ENCODE measurements around the gene TIE1. TPM values are rescaled to one million over a fixed set of nuclear protein-coding genes. Genes with fewer than 3 reads are reported as not detected.

TIE1 gene
- total and polyA plus RNA-seq, 9 of the 15 experiments (the other 6 are each of a cell fraction or from before 2014, with no cell fraction given): 0.07 to 0.49 (median 0.14) TPM; not detected in 4

DNA sequence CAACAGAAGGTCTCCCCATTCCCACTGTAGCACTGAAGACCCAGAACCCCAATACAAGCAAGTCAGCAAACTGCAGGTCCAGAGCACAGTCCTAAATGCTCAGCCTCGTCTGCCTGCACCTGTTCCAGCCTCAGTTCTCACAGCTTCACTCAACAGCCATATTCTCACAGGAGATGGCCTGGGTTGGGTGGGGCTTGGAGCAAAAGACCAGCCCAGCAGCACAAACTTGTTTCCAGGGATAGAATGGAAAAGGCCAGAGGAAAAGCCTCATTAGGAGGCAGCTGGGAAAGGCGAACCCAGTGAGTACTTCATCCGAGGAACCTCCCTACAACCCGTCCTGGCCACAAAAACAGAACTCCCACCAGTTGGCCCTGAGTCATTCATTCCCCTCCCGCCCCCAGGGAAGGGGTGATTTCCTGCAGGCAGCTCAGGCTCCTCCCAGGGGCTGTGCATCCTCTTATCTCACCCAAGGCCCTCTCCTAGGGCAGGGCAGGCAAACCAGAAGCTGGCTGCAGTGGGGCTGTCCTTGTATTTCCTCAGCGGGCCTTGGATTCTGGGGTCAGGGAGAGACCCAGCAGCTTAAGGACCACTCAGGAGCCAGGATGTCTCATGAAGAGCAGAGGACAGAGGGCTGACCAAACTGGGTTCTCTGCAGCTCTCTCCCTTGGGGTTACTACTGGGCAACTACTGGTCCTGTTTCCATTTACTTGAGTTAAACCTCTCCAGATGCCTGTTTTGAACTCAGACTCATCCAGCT lies 29.4 kb downstream of the TIE1 start (continued):
- TF ChIP-seq ZC3H4 (CRISPR knock-in tag; IDR thresholded peaks at IDR 0.05; ENCODE audit: borderline replicate concordance) (no peak), MYNN (IDR thresholded peaks at IDR 0.05) (peak; percentile 68; the same call in 1 of the 2 replicates), MYNN (CRISPR knock-in tag; IDR thresholded peaks at IDR 0.05) (no peak), U2AF2 (optimal IDR thresholded peaks at IDR 0.05; ENCODE audit: low read depth, low read length) (no peak), GABPB2 (CRISPR knock-in tag; conservative IDR thresholded peaks at IDR 0.05) (no peak), HMG20A (CRISPR knock-in tag; conservative IDR thresholded peaks at IDR 0.05) (no peak), BRCA1 (IDR thresholded peaks at IDR 0.05) (no peak), BRCA1 (CRISPR knock-in tag; IDR thresholded peaks at IDR 0.05) (no peak), HLTF (IDR thresholded peaks at IDR 0.05) (no peak), ESRRB (CRISPR knock-in tag; IDR thresholded peaks at IDR 0.05; ENCODE audit: borderline replicate concordance) (no peak), MXI1 (IDR thresholded peaks at IDR 0.05; ENCODE audit: low read depth, low read length) (no peak), ZNF707 (CRISPR knock-in tag; conservative IDR thresholded peaks at IDR 0.05) (no peak), CSDE1 (IDR thresholded peaks at IDR 0.05) (no peak), ZNF175 (CRISPR knock-in tag; IDR thresholded peaks at IDR 0.05; ENCODE audit: low read depth) (peak; percentile 9; the same call in 1 of the 2 replicates), HDAC1 (IDR thresholded peaks at IDR 0.05) (peak in 1 of 2 experiments; percentile 57; a peak in 1 of 4 replicates), EWSR1 (IDR thresholded peaks at IDR 0.05; ENCODE audit: borderline replicate concordance, low read depth, partially characterized antibody) (no peak), NFRKB (IDR thresholded peaks at IDR 0.05; ENCODE audit: low read depth) (no peak; the same call in 1 of the 2 replicates), CBFA2T3 (IDR thresholded peaks at IDR 0.05) (peak; percentile 53), ZNF124 (CRISPR knock-in tag; IDR thresholded peaks at IDR 0.05) (no peak), SMARCC2 (IDR thresholded peaks at IDR 0.05; ENCODE audit: low read depth) (peak; percentile 78), SP2 (IDR thresholded peaks at IDR 0.05; ENCODE audit: extremely low read depth, low read depth, low read length, poor library complexity, severe bottlenecking) (no peak), NR1H2 (CRISPR knock-in tag; IDR thresholded peaks at IDR 0.05) (no peak), ZNF668 (CRISPR knock-in tag; IDR thresholded peaks at IDR 0.05) (no peak)
- TF ChIP-seq, protein P1, sequence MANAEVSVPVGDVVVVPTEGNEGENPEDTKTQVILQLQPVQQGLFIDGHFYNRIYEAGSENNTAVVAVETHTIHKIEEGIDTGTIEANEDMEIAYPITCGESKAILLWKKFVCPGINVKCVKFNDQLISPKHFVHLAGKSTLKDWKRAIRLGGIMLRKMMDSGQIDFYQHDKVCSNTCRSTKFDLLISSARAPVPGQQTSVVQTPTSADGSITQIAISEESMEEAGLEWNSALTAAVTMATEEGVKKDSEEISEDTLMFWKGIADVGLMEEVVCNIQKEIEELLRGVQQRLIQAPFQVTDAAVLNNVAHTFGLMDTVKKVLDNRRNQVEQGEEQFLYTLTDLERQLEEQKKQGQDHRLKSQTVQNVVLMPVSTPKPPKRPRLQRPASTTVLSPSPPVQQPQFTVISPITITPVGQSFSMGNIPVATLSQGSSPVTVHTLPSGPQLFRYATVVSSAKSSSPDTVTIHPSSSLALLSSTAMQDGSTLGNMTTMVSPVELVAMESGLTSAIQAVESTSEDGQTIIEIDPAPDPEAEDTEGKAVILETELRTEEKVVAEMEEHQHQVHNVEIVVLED (CRISPR knock-in tag; IDR thresholded peaks at IDR 0.05): no peak
- TF ChIP-seq, protein P2, sequence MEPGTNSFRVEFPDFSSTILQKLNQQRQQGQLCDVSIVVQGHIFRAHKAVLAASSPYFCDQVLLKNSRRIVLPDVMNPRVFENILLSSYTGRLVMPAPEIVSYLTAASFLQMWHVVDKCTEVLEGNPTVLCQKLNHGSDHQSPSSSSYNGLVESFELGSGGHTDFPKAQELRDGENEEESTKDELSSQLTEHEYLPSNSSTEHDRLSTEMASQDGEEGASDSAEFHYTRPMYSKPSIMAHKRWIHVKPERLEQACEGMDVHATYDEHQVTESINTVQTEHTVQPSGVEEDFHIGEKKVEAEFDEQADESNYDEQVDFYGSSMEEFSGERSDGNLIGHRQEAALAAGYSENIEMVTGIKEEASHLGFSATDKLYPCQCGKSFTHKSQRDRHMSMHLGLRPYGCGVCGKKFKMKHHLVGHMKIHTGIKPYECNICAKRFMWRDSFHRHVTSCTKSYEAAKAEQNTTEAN (CRISPR knock-in tag; IDR thresholded peaks at IDR 0.05): no peak
- TF ChIP-seq, protein P3, sequence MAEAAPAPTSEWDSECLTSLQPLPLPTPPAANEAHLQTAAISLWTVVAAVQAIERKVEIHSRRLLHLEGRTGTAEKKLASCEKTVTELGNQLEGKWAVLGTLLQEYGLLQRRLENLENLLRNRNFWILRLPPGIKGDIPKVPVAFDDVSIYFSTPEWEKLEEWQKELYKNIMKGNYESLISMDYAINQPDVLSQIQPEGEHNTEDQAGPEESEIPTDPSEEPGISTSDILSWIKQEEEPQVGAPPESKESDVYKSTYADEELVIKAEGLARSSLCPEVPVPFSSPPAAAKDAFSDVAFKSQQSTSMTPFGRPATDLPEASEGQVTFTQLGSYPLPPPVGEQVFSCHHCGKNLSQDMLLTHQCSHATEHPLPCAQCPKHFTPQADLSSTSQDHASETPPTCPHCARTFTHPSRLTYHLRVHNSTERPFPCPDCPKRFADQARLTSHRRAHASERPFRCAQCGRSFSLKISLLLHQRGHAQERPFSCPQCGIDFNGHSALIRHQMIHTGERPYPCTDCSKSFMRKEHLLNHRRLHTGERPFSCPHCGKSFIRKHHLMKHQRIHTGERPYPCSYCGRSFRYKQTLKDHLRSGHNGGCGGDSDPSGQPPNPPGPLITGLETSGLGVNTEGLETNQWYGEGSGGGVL (CRISPR knock-in tag; IDR thresholded peaks at IDR 0.05): no peak
